Stomach (tissue), 4 donors: ENCODE measurements around the gene VPS13D.

Experiments
- EP300 ChIP-seq: sonication (generic); formaldehyde crosslinking; IDR thresholded peaks from one replicate; pipeline ENCODE4 v1.6.1; 2017; ENCODE audit warnings: antibody characterized with exemption
- POLR2A ChIP-seq, 4 donors: fragments of 450-650 bp; IDR thresholded peaks; one replicate each; pipeline ENCODE4 v1.6.1; 2016; ENCODE audit warnings: antibody characterized with exemption in 4 of 4, control low read depth in 2 of 4, mild to moderate bottlenecking in 1 of 4, moderate library complexity in 1 of 4
- TF ChIP-seq, protein P1 (sequence below), 7 experiments: fragments of 450-650 bp in 4 of 7; fragments of 200-600 bp in 3 of 7; sonication (generic) in 3 of 7; IDR thresholded peaks; one replicate each; pipeline ENCODE4 v1.5.1; 2016 to 2019; ENCODE audit warnings: antibody characterized with exemption in 7 of 7, control low read depth in 2 of 7, mild to moderate bottlenecking in 1 of 7

DNA sequence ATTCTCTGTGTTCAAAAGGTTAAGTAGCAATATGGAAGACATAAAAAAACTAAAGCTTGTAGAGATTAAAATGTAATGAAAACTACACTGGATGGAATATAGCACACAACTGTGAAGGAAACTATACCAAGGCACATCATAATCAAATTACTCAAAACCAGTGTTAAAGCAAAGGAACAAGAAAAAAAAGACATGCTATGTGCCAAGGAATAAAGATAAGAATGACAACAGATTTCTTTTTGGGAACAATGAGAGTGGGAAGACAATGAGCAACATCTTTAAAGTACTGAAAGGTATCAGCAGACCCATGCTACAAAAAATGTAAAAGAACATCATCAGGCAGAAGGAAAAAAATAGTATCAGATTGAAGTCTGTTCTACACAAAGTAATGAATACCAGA is 157.8 kb downstream of the VPS13D start:
- TF ChIP-seq, protein P1, sequence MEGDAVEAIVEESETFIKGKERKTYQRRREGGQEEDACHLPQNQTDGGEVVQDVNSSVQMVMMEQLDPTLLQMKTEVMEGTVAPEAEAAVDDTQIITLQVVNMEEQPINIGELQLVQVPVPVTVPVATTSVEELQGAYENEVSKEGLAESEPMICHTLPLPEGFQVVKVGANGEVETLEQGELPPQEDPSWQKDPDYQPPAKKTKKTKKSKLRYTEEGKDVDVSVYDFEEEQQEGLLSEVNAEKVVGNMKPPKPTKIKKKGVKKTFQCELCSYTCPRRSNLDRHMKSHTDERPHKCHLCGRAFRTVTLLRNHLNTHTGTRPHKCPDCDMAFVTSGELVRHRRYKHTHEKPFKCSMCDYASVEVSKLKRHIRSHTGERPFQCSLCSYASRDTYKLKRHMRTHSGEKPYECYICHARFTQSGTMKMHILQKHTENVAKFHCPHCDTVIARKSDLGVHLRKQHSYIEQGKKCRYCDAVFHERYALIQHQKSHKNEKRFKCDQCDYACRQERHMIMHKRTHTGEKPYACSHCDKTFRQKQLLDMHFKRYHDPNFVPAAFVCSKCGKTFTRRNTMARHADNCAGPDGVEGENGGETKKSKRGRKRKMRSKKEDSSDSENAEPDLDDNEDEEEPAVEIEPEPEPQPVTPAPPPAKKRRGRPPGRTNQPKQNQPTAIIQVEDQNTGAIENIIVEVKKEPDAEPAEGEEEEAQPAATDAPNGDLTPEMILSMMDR (IDR thresholded peaks at IDR 0.05) = no peak
- TF ChIP-seq POLR2A (IDR thresholded peaks at IDR 0.05) = no peak
- TF ChIP-seq EP300 = no peak
